OCI-LY7 (cell line): ENCODE data around the gene PLK2. TPM values are rescaled to one million over a fixed set of nuclear protein-coding genes. Genes with fewer than 3 reads are reported as not detected.

Source experiments
- BruUV-seq: library from RNA; stranded (reverse); fragments of 400-500 nt; replicated peaks from 2 replicates; lab custom pipeline; 2021; lab: Mats Ljungman, UMichigan
- CTCF ChIA-PET: fragments of 300-600 bp; sonication (Branson Sonifier 250); formaldehyde crosslinking; loops from one replicate; lab custom pipeline; 2022; ENCODE audit warnings: antibody characterized with exemption; ENCODE audit not compliant: unreplicated experiment; lab: Charles Lee
- POLR2A ChIA-PET: fragments of 300-600 bp; sonication (Branson Sonifier 250); formaldehyde crosslinking; loops from one replicate; lab custom pipeline; 2022; ENCODE audit warnings: antibody characterized with exemption; lab: Charles Lee
- DNase-seq: peaks from one replicate; pipeline ENCODE4 v3.0.0-alpha.2; 2015; ENCODE audit warnings: low spot score
- H2AFZ ChIP-seq: fragments of 200-600 bp; sonication (generic), shearing (Covaris generic); 2 replicates; pipeline ENCODE4 v1.6.1; 2014; ENCODE audit warnings: mild to moderate bottlenecking, antibody characterized with exemption, low read length, moderate library complexity
- H3K27ac ChIP-seq: fragments of 200-600 bp; sonication (generic); 2 replicates; pipeline ENCODE4 v1.5.1; 2014; ENCODE audit warnings: mixed run types, low read depth, mild to moderate bottlenecking, moderate library complexity, low read length, inconsistent platforms; ENCODE audit not compliant: poor library complexity, severe bottlenecking
- H3K36me3 ChIP-seq: fragments of 200-600 bp; sonication (generic); 2 replicates; pipeline ENCODE4 v1.6.1; 2014; ENCODE audit warnings: mild to moderate bottlenecking, antibody characterized with exemption, low read length, moderate library complexity, mixed read lengths; ENCODE audit not compliant: insufficient read depth
- H3K4me1 ChIP-seq: fragments of 200-600 bp; sonication (generic); 2 replicates; pipeline ENCODE4 v1.5.1; 2014; ENCODE audit warnings: mild to moderate bottlenecking, low read length; ENCODE audit not compliant: insufficient read depth, poor library complexity, severe bottlenecking
- H3K4me2 ChIP-seq: fragments of 200-600 bp; sonication (generic); 2 replicates; pipeline ENCODE4 v1.6.1; 2014; ENCODE audit warnings: mild to moderate bottlenecking, low read length
- H3K4me3 ChIP-seq: fragments of 200-600 bp; sonication (generic); 2 replicates; pipeline ENCODE4 v1.5.1; 2014; ENCODE audit warnings: mild to moderate bottlenecking, low read depth, low read length; ENCODE audit not compliant: poor library complexity, severe bottlenecking
- H3K79me2 ChIP-seq: fragments of 200-600 bp; sonication (generic); 2 replicates; pipeline ENCODE4 v1.6.1; 2016; ENCODE audit warnings: low read depth, mild to moderate bottlenecking, low read length, moderate library complexity, mixed read lengths; ENCODE audit not compliant: insufficient read depth
- H3K9me2 ChIP-seq: fragments of 200-600 bp; sonication (generic); 2 replicates; pipeline ENCODE4 v1.6.1; 2016; ENCODE audit warnings: mild to moderate bottlenecking, low read length, mixed read lengths; ENCODE audit not compliant: insufficient read depth
- H3K9me3 ChIP-seq: fragments of 200-600 bp; sonication (generic); 2 replicates; pipeline ENCODE4 v1.6.1; 2014; ENCODE audit warnings: mild to moderate bottlenecking, mixed run types, low read length, mixed read lengths
- H4K20me1 ChIP-seq: fragments of 200-600 bp; sonication (generic); 2 replicates; pipeline ENCODE4 v1.6.1; 2014; ENCODE audit warnings: mild to moderate bottlenecking, antibody characterized with exemption, low read length, moderate library complexity, mixed read lengths; ENCODE audit not compliant: insufficient read depth
- EZH2phosphoT487 ChIP-seq: fragments of 200-600 bp; sonication (generic); IDR thresholded peaks from 2 replicates; pipeline ENCODE4 v1.6.1; 2018; ENCODE audit warnings: low read depth, borderline replicate concordance, mild to moderate bottlenecking, mixed run types, antibody characterized with exemption, low read length, moderate library complexity, mixed read lengths
- intact Hi-C: fragments of 100-400 bp; cut with micrococcal nuclease; formaldehyde crosslinking; loops from one replicate; pipeline ENCODE4 v1.10.0; 2022; ENCODE audit not compliant: unreplicated experiment
- total RNA-seq, 2 experiments: library from RNA; depleted of rRNA in 1 of 2; stranded (reverse); fragments of >200 nt in 1 of 2; shearing (Covaris generic) in 1 of 2; gene quantifications; 2 replicates each; pipeline ENCODE4 v1.2.3, GENCODE V29; 2014 to 2022
- TF ChIP-seq, protein P1 (sequence below): fragments of 200-600 bp; sonication (generic); conservative IDR thresholded peaks from 2 replicates; pipeline ENCODE4 v1.5.1; 2014; ENCODE audit warnings: mild to moderate bottlenecking, antibody characterized with exemption, low read length, moderate library complexity, mixed read lengths

The PLK2 gene
- total RNA-seq, 2 experiments from 2014 or later, result 0.19 to 0.59 TPM

DNA sequence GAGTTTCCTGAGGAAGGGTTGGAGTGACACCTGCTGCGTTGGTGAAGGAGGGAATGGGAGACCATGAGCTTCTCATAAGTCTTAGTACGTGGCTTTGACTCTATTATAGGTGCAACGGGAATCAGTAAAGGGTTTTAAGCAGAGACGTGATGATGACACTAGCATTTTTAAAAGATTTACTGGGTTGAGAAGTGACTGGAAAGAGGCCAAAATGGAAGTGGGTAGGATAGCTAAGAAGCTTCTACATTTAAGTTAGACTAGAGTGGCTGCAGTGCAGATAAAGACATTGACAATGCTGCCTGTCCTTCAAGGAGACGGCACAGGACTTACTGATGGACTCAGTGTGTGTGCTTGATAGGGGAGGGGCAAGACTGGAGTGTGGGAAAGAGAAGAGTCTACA, 37.5 kb upstream of the PLK2 start:
- Histone ChIP-seq H3K4me1 (peaks cover 34% of the 10 kb centered on the region), H3K9me2 (no peaks in the 10 kb centered on the region), H3K9me3 (no peaks in the 10 kb centered on the region; the same call in 1 of the 2 replicates), H4K20me1 (no peaks in the 10 kb centered on the region), H3K79me2 (peaks cover 6% of the 10 kb centered on the region; the same call in 1 of the 2 replicates), H3K4me2 (no peak overlapping the region), H3K27ac (no peak overlapping the region), H3K36me3 (peaks cover 28% of the 10 kb centered on the region), H3K4me3 (no peak overlapping the region), H2AFZ (no peak overlapping the region)
- ChIA-PET POLR2A (interaction anchor here (0.6 to 0.9 kb wide), 2 partner anchors 61 to 1226 kb away, joined by 3 read pairs; no protein-coding TSS in a partner anchor), CTCF (no interaction called here)
- TF ChIP-seq, protein P1, sequence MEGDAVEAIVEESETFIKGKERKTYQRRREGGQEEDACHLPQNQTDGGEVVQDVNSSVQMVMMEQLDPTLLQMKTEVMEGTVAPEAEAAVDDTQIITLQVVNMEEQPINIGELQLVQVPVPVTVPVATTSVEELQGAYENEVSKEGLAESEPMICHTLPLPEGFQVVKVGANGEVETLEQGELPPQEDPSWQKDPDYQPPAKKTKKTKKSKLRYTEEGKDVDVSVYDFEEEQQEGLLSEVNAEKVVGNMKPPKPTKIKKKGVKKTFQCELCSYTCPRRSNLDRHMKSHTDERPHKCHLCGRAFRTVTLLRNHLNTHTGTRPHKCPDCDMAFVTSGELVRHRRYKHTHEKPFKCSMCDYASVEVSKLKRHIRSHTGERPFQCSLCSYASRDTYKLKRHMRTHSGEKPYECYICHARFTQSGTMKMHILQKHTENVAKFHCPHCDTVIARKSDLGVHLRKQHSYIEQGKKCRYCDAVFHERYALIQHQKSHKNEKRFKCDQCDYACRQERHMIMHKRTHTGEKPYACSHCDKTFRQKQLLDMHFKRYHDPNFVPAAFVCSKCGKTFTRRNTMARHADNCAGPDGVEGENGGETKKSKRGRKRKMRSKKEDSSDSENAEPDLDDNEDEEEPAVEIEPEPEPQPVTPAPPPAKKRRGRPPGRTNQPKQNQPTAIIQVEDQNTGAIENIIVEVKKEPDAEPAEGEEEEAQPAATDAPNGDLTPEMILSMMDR, result no peak
- TF ChIP-seq EZH2phosphoT487, result no peak
- no peak for DNase-seq
- BruUV-seq, result no TSS peak
- intact Hi-C loops, result no loop called here

- H3K4me2 ChIP-seq, result no peak overlapping the region
- no peaks in the 10 kb centered on the region; the same call in 1 of the 2 replicates for H3K9me3 ChIP-seq
- BruUV-seq, result no TSS peak
- no peak overlapping the region for H3K27ac ChIP-seq
- no peaks in the 10 kb centered on the region for H3K9me2 ChIP-seq
- H3K4me3 ChIP-seq, result no peak overlapping the region
- peaks cover 15% of the 10 kb centered on the region; the same call in 1 of the 2 replicates for H3K79me2 ChIP-seq
- no peak for DNase-seq
- H2AFZ ChIP-seq, result no peak overlapping the region
- TF ChIP-seq EZH2phosphoT487, result no peak
- TF ChIP-seq, protein P1, result peak; percentile 58
- H4K20me1 ChIP-seq, result no peaks in the 10 kb centered on the region
- intact Hi-C loops, result no loop called here
- H3K4me1 ChIP-seq, result peaks cover 39% of the 10 kb centered on the region
- ChIA-PET POLR2A (interaction anchor here (0.6 kb wide), 1 partner anchor 1227 kb away, joined by 3 read pairs; no protein-coding TSS in a partner anchor), CTCF (no interaction called here)
- H3K36me3 ChIP-seq, result peaks cover 28% of the 10 kb centered on the region
Observed at GRCh38 chr5:58496488-58496887, 36.6 kb upstream of the PLK2 start.

DNA sequence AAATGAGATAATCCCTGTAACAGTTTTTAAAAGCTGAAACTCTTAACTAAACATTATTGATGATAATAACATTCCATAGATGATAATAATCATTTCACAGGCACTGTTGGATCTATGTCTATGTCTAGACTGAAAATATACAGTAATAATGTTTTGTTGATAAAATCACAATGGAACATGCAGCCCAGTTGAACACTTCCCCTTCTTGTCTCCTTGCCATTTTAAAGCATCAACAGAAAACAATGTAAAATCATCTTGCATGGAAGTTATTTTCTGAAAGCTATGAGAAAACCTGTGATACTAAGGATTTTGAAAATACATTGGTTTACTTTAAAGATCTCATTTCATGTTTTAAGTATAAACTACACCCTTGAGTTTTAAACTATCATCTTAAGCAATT, 33.3 kb upstream of the PLK2 start:
- no peaks in the 10 kb centered on the region; the same call in 1 of the 2 replicates for H3K9me3 ChIP-seq
- ChIA-PET POLR2A (interaction anchor here (0.7 kb wide), 1 partner anchor 26 kb away, joined by 3 read pairs; no protein-coding TSS in a partner anchor), CTCF (no interaction called here)
- peaks cover 36% of the 10 kb centered on the region for H3K4me1 ChIP-seq
- H3K4me2 ChIP-seq, result peak overlapping the region; percentile 78
- no peak for TF ChIP-seq EZH2phosphoT487
- TF ChIP-seq, protein P1, result no peak
- H3K4me3 ChIP-seq, result peak overlapping the region; percentile 73
- DNase-seq, result no peak
- no peaks in the 10 kb centered on the region for H4K20me1 ChIP-seq
- H3K9me2 ChIP-seq, result no peaks in the 10 kb centered on the region
- no peak overlapping the region for H2AFZ ChIP-seq
- H3K36me3 ChIP-seq, result peaks cover 28% of the 10 kb centered on the region
- intact Hi-C loops, result no loop called here
- no peak overlapping the region for H3K27ac ChIP-seq
- H3K79me2 ChIP-seq, result peaks cover 16% of the 10 kb centered on the region; the same call in 1 of the 2 replicates
- no TSS peak for BruUV-seq
